HCT116 (cell line): ENCODE results near the gene CASTOR2. TPM values are rescaled to one million over a fixed set of nuclear protein-coding genes. Genes with fewer than 3 reads are reported as not detected.
"Not testable (repeated sequence)": the region's sequence is repeated elsewhere in the genome, so short reads cannot be mapped to it uniquely, and the experiment has no call there.

Experiments used
- ATAC-seq: fragments of 200-7000 bp; cut with Tn5 transposase; 2 replicates; pipeline ENCODE4 v1.9.1; 2020; ENCODE audit warnings: mild to moderate bottlenecking, moderate library complexity
- BruUV-seq: library from RNA; stranded (reverse); fragments of 400-500 nt; replicated peaks from 2 replicates; lab custom pipeline; 2021; lab: Mats Ljungman, UMichigan
- CTCF ChIA-PET: fragments of 300-600 bp; sonication (Branson Sonifier 250); formaldehyde crosslinking; loops from one replicate; lab custom pipeline; 2021; ENCODE audit warnings: antibody characterized with exemption; lab: Charles Lee
- POLR2A ChIA-PET: fragments of 300-600, 350-600 bp; sonication (Branson Sonifier 250); formaldehyde crosslinking; loops from one replicate; lab custom pipeline; 2021; ENCODE audit warnings: antibody characterized with exemption; lab: Charles Lee
- RAD21 ChIA-PET, 2 experiments: fragments of 300-600 bp; sonication (Branson Sonifier 250); formaldehyde crosslinking; loops; one replicate each; lab custom pipeline; 2023; ENCODE audit warnings: low total read pairs in 2 of 2; ENCODE audit not compliant: uncharacterized antibody in 2 of 2, unreplicated experiment in 2 of 2, low non-redundant PET in 1 of 2; lab: Charles Lee
- DNase-seq: peaks from one replicate; pipeline ENCODE4 v3.0.0-alpha.2; 2010; ENCODE audit warnings: low read depth, low spot score
- H2AFZ ChIP-seq: fragments of 200-600 bp; shearing (Covaris generic), sonication (generic); 2 replicates; pipeline ENCODE4 v1.6.1; 2017; ENCODE audit warnings: low read depth, mixed run types, mixed read lengths, antibody characterized with exemption, low read length; ENCODE audit not compliant: poor library complexity, severe bottlenecking
- H3K27ac ChIP-seq: 2 replicates; pipeline ENCODE4 v1.5.1; 2012; ENCODE audit warnings: low read depth, low read length
- H3K27me3 ChIP-seq: fragments of 200-600 bp; sonication (generic); 2 replicates; pipeline ENCODE4 v1.6.1; 2016; ENCODE audit warnings: mixed run types, low read length, mixed read lengths; ENCODE audit not compliant: insufficient read depth
- H3K36me3 ChIP-seq, 2 experiments: fragments of 200-500 bp in 1 of 2; fragments of 200-600 bp in 1 of 2; sonication (Bioruptor generic) in 1 of 2; sonication (generic) in 1 of 2; 2 replicates each; pipeline versions ENCODE4 v1.5.1 to v1.6.1; 2014 to 2016; ENCODE audit warnings: low read length in 2 of 2, inconsistent platforms in 1 of 2, mixed read lengths in 1 of 2, mixed run types in 1 of 2; ENCODE audit not compliant: insufficient read depth in 2 of 2, control insufficient read depth in 1 of 2
- H3K4me1 ChIP-seq, 2 experiments: fragments of 200-600 bp in 1 of 2; sonication (generic) in 1 of 2; 2 replicates each; pipeline versions ENCODE4 v1.5.1 to v1.6.1; 2012 to 2017; ENCODE audit warnings: low read length in 2 of 2, inconsistent platforms in 1 of 2, mild to moderate bottlenecking in 1 of 2, mixed read lengths in 1 of 2, mixed run types in 1 of 2, moderate library complexity in 1 of 2; ENCODE audit not compliant: insufficient read depth in 2 of 2, control insufficient read depth in 1 of 2
- H3K4me2 ChIP-seq: fragments of 200-600 bp; sonication (generic); 2 replicates; pipeline ENCODE4 v1.6.1; 2017; ENCODE audit warnings: mixed run types, low read length, mixed read lengths
- H3K4me3 ChIP-seq, 2 experiments: fragments of 200-600 bp in 1 of 2; sonication (generic) in 1 of 2; replicated peaks in 1 of 2; 2 replicates each; pipeline ENCODE4 v1.5.1; 2011 to 2016; ENCODE audit warnings: low read length in 2 of 2, control low read depth in 1 of 2, low read depth in 1 of 2, mild to moderate bottlenecking in 1 of 2, mixed read lengths in 1 of 2, mixed run types in 1 of 2
- H3K79me2 ChIP-seq: fragments of 200-600 bp; sonication (generic); 2 replicates; pipeline ENCODE4 v1.6.1; 2017; ENCODE audit warnings: mild to moderate bottlenecking, mixed run types, low read length, moderate library complexity, mixed read lengths; ENCODE audit not compliant: insufficient read depth
- H3K9ac ChIP-seq: fragments of 200-600 bp; sonication (generic); 2 replicates; pipeline ENCODE4 v1.6.1; 2016; ENCODE audit warnings: low read length, mixed read lengths
- H3K9me2 ChIP-seq: fragments of 200-600 bp; sonication (generic), shearing (Covaris generic); 2 replicates; pipeline ENCODE4 v1.6.1; 2017; ENCODE audit warnings: mixed run types, mild to moderate bottlenecking, moderate library complexity; ENCODE audit not compliant: insufficient read depth
- H3K9me3 ChIP-seq, 2 experiments: fragments of 200-500 bp in 1 of 2; fragments of 200-600 bp in 1 of 2; sonication (Bioruptor generic) in 1 of 2; sonication (generic) in 1 of 2; 2 replicates each; pipeline ENCODE4 v1.6.1; 2014 to 2017; ENCODE audit warnings: low read length in 2 of 2, mixed read lengths in 2 of 2, inconsistent platforms in 1 of 2, low read depth in 1 of 2, mild to moderate bottlenecking in 1 of 2, mixed run types in 1 of 2, moderate library complexity in 1 of 2; ENCODE audit not compliant: control insufficient read depth in 1 of 2, insufficient read depth in 1 of 2
- H4K20me1 ChIP-seq: fragments of 200-600 bp; sonication (generic), shearing (Covaris generic); 2 replicates; pipeline ENCODE4 v1.6.1; 2017; ENCODE audit warnings: mixed run types, mild to moderate bottlenecking, moderate library complexity; ENCODE audit not compliant: insufficient read depth
- intact Hi-C: fragments of 100-400 bp; cut with micrococcal nuclease; formaldehyde crosslinking; loops from 2 replicates; pipeline ENCODE4 v1.10.0; 2022
- total RNA-seq: library from RNA; stranded (reverse); gene quantifications from one replicate; pipeline ENCODE4 v1.2.1, GENCODE V29; 2021; ENCODE audit not compliant: unreplicated experiment

The CASTOR2 gene
- total RNA-seq, 1 experiment from 2014 or later = 9.4 TPM

DNA sequence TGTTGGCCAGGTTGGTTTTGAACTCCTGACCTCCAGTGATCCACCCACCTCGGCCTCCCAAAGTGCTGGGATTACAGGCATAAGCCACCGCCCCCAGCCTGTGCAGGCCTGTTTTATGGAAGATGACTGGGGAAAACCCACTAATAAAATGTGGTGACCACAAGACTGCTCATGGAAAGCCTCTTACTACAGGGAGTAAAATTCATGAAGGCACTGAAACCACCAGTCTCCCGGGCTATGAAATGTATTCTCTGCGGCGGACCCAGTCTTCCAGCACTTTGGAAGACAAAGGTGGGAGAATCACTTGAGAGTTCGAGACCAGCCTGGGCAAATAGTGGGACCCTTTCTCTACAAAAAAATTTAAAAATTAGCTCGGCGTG, 109.7 kb downstream of the CASTOR2 start:
- H2AFZ ChIP-seq = not testable (repeated sequence)

More for the DNA sequence above, 109.7 kb downstream of the CASTOR2 start:
- CTCF ChIA-PET, H3K9me2 ChIP-seq, DNase-seq, H3K9me3 ChIP-seq, RAD21 ChIA-PET, H3K36me3 ChIP-seq, H3K27me3 ChIP-seq, intact Hi-C loops, POLR2A ChIA-PET, H4K20me1 ChIP-seq: not testable (repeated sequence)
- H3K4me1 ChIP-seq = peaks cover 4 to 16% of the 10 kb centered on the region in 2 experiments; a peak in 2 of 4 replicates
- ATAC-seq = peak; percentile 3
- H3K79me2 ChIP-seq = peaks cover 20% of the 10 kb centered on the region
- peak overlapping the region; percentile 97 for H3K27ac ChIP-seq
- peak overlapping the region; percentile 97 for H3K4me2 ChIP-seq
- BruUV-seq = TSS peak; percentile 82
- peak overlapping the region; percentile 96 for H3K9ac ChIP-seq
- H3K4me3 ChIP-seq = peak overlapping the region; percentile 87 to 99

Other genes with a start within 250 kb of the CASTOR2 start
- 0.27 TPM for gene NCF1, start 190.7 kb upstream of the CASTOR2 start, total RNA-seq
- 9.2 TPM for gene GTF2IRD2, start 113.1 kb upstream of the CASTOR2 start, total RNA-seq
- gene RCC1L, start 109.1 kb downstream of the CASTOR2 start, total RNA-seq = 38.8 TPM
- gene GTF2IRD2B, start 127.9 kb downstream of the CASTOR2 start, total RNA-seq = 10.0 TPM